K562 (cell line): Measurements from ENCODE around the gene TNFAIP3. TPM values are rescaled to one million over a fixed set of nuclear protein-coding genes. Genes with fewer than 3 reads are reported as not detected.

Source experiments
- ATAC-seq: fragments of 200-7000 bp; cut with Tn5 transposase; 3 replicates; pipeline ENCODE4 v1.9.1; 2020; ENCODE audit warnings: moderate library complexity
- BruUV-seq: library from RNA; stranded (reverse); fragments of 400-500 nt; replicated peaks from 2 replicates; lab custom pipeline; 2021; lab: Mats Ljungman, UMichigan
- CTCF ChIA-PET: fragments of 300-600 bp; formaldehyde crosslinking; extraction: SDS; loops from one replicate; lab custom pipeline; 2021; ENCODE audit warnings: low intra/inter-chr PET ratio; lab: Yijun Ruan, JAX
- POLR2A ChIA-PET: fragments of 300-600, 350-650 bp; sonication (Branson Sonifier 250); formaldehyde crosslinking; extraction: SDS; loops from one replicate; lab custom pipeline; 2021; ENCODE audit warnings: antibody characterized with exemption, inconsistent platforms; lab: Yijun Ruan, JAX
- DNase-seq, 4 experiments: peaks; one replicate each; pipeline versions ENCODE4 v3.0.0 to v3.0.0-alpha.2; 2011 to 2018; ENCODE audit warnings: low spot score in 3 of 4, mixed read lengths in 3 of 4; ENCODE audit errors: extremely low read depth in 1 of 4
- FAIRE-seq: peaks from 2 replicates; lab custom pipeline; 2011; peaks lifted over from hg19 to GRCh38; lab: Jason Lieb, UNC
- H2AFZ ChIP-seq: 2 replicates; pipeline ENCODE4 v1.6.0; 2011; ENCODE audit warnings: low read depth, low read length, control low read depth, inconsistent platforms
- H3K27ac ChIP-seq: fragments of 200-600 bp; 3 replicates; pipeline ENCODE4 v1.8.0; 2011; ENCODE audit warnings: low read depth, mild to moderate bottlenecking, control low read depth, inconsistent platforms, low read length, moderate library complexity, mixed read lengths; ENCODE audit errors: extremely low read depth
- H3K27me3 ChIP-seq, 2 experiments: fragments of 300-600 bp in 1 of 2; 2 replicates in 1 of 2; 3 replicates in 1 of 2; pipeline versions ENCODE4 v1.6.0 to v1.8.0; 2011; ENCODE audit warnings: inconsistent platforms in 2 of 2, low read length in 2 of 2, mild to moderate bottlenecking in 1 of 2, mixed read lengths in 1 of 2, moderate library complexity in 1 of 2; ENCODE audit not compliant: control insufficient read depth in 2 of 2, insufficient read depth in 2 of 2
- H3K36me3 ChIP-seq: fragments of 300-600 bp; 3 replicates; pipeline ENCODE4 v1.8.0; 2011; ENCODE audit warnings: mild to moderate bottlenecking, low read length, inconsistent platforms; ENCODE audit not compliant: control insufficient read depth, insufficient read depth
- H3K4me1 ChIP-seq, 2 experiments: fragments of 200-600 bp in 1 of 2; replicated peaks in 1 of 2; 2 replicates in 1 of 2; 3 replicates in 1 of 2; pipeline versions ENCODE4 v1.5.1 to v1.8.0; 2011; ENCODE audit warnings: inconsistent platforms in 2 of 2, low read length in 2 of 2, mild to moderate bottlenecking in 1 of 2, mixed read lengths in 1 of 2, moderate library complexity in 1 of 2; ENCODE audit not compliant: control insufficient read depth in 2 of 2, insufficient read depth in 2 of 2
- H3K4me2 ChIP-seq: 2 replicates; pipeline ENCODE4 v1.6.1; 2011; ENCODE audit warnings: low read length, control low read depth, inconsistent platforms, mixed read lengths; ENCODE audit not compliant: insufficient read depth
- H3K4me3 ChIP-seq: fragments of 200-600 bp; sonication (generic), shearing (Covaris generic); 2 replicates; pipeline ENCODE4 v1.5.1; 2016; ENCODE audit warnings: control low read depth, inconsistent platforms
- H3K79me2 ChIP-seq: fragments of 200-600 bp; 3 replicates; pipeline ENCODE4 v1.8.0; 2011; ENCODE audit warnings: low read length, inconsistent platforms; ENCODE audit not compliant: control insufficient read depth, insufficient read depth
- H3K9ac ChIP-seq, 2 experiments: 2 replicates each; pipeline versions ENCODE4 v1.6.0 to v1.6.1; 2011; ENCODE audit warnings: low read depth in 2 of 2, low read length in 2 of 2, control low read depth in 1 of 2, inconsistent platforms in 1 of 2, mild to moderate bottlenecking in 1 of 2, mixed read lengths in 1 of 2; ENCODE audit not compliant: insufficient read depth in 1 of 2
- H3K9me1 ChIP-seq: one replicate; pipeline ENCODE4 v1.6.0; 2011; ENCODE audit warnings: inconsistent platforms, mild to moderate bottlenecking, low read length, moderate library complexity; ENCODE audit not compliant: control insufficient read depth, insufficient read depth
- H3K9me3 ChIP-seq: replicated peaks from 2 replicates; pipeline ENCODE4 v1.5.1; 2011; ENCODE audit warnings: low read depth, low read length, inconsistent platforms; ENCODE audit not compliant: control insufficient read depth, insufficient read depth
- H4K20me1 ChIP-seq: replicated peaks from 2 replicates; pipeline ENCODE4 v1.6.1; 2011; ENCODE audit warnings: low read length, inconsistent platforms, mixed read lengths; ENCODE audit not compliant: control insufficient read depth, insufficient read depth
- BCL6 ChIP-seq: fragments of 250-450 bp; sonication (Bioruptor Pico); IDR thresholded peaks from 2 replicates; pipeline ENCODE4 v1.4.0; 2020
- CTBP1 ChIP-seq: fragments of 450-650 bp; IDR thresholded peaks from 2 replicates; pipeline ENCODE4 v1.6.1; 2016; ENCODE audit warnings: borderline replicate concordance
- EWSR1 ChIP-seq: fragments of 450-650 bp; IDR thresholded peaks from 2 replicates; pipeline ENCODE4 v1.6.1; 2018; ENCODE audit warnings: borderline replicate concordance, mild to moderate bottlenecking, low read depth, moderate library complexity; ENCODE audit not compliant: partially characterized antibody
- MLLT1 ChIP-seq, 2 experiments: fragments of 450-650 bp; IDR thresholded peaks; 2 replicates each; pipeline ENCODE4 v1.6.1; 2016
- MTA3 ChIP-seq: fragments of 450-650 bp; formaldehyde crosslinking; IDR thresholded peaks from 2 replicates; pipeline ENCODE4 v1.6.1; 2017; ENCODE audit warnings: mild to moderate bottlenecking, borderline replicate concordance
- RBM15 ChIP-seq: fragments of 200-400 bp; formaldehyde crosslinking; IDR thresholded peaks from 2 replicates; pipeline ENCODE4 v1.6.1; 2018; ENCODE audit warnings: mild to moderate bottlenecking, low read length, moderate library complexity; ENCODE audit not compliant: insufficient read depth
- SP2 ChIP-seq: IDR thresholded peaks from 2 replicates; pipeline ENCODE4 v1.6.1; 2011; ENCODE audit warnings: mild to moderate bottlenecking, low read depth, low read length, moderate library complexity; ENCODE audit not compliant: poor library complexity, severe bottlenecking; ENCODE audit errors: extremely low read depth
- ZBTB9 ChIP-seq: fragments of 450-650 bp; formaldehyde crosslinking; IDR thresholded peaks from 2 replicates; pipeline ENCODE4 v1.4.0; 2020; ENCODE audit warnings: mild to moderate bottlenecking, moderate library complexity
- ZNF184 ChIP-seq: sonication (generic); formaldehyde crosslinking; IDR thresholded peaks from 2 replicates; pipeline ENCODE4 v1.5.0; 2020; ENCODE audit warnings: missing genetic modification reagents
- ZNF644 ChIP-seq: fragments of 200-800 bp; sonication (Bioruptor generic); IDR thresholded peaks from 2 replicates; pipeline ENCODE4 v1.6.1; 2016; ENCODE audit warnings: low read depth, missing genetic modification characterization, missing compliant biosample characterization
- ZNF695 ChIP-seq: fragments of 450-650 bp; formaldehyde crosslinking; IDR thresholded peaks from 2 replicates; pipeline ENCODE4 v1.4.0; 2020; ENCODE audit warnings: mild to moderate bottlenecking, moderate library complexity
- WGBS: fragments of 100-300 bp; shearing (Covaris generic); methylation state at CpG from one replicate; pipeline ENCODE4 v1.1.6; 2016; ENCODE audit warnings: low coverage, mixed read lengths; ENCODE audit not compliant: insufficient coverage; ENCODE audit errors: missing lambda C conversion rate; 5-methylcytosine and 5-hydroxymethylcytosine counted together
- in situ Hi-C: fragments of 300-500 bp; cut with MboI; formaldehyde crosslinking; loops from 4 replicates; pipeline ENCODE4 v1.15.0; 2018; ENCODE audit warnings: inconsistent platforms, mixed read lengths
- intact Hi-C: fragments of 100-400 bp; cut with micrococcal nuclease; formaldehyde crosslinking; loops from 2 replicates; pipeline ENCODE4 v1.14.2; 2022
- polyA plus RNA-seq, 8 experiments: library from polyadenylated mRNA; depleted of rRNA in 4 of 8; stranded (reverse) in 5 of 8; unstranded in 3 of 8; fragments of >200 nt; fragmentation: Nextera tagmentation in 2 of 8; fragmentation: Illumina TruSeq in 1 of 8; extraction: Ambion mirVana in 2 of 8; extraction: Trizol in 1 of 8; gene quantifications; 2 replicates each; pipeline versions ENCODE4 v1.2.1 to v1.2.3, GENCODE V29; 2011 to 2014; ENCODE audit warnings: inconsistent platforms in 1 of 8, missing spikeins in 1 of 8
- total RNA-seq, 7 experiments: library from RNA; depleted of rRNA in 6 of 7; stranded (reverse); fragments of >200 nt in 6 of 7; fragmentation: Illumina TruSeq in 2 of 7; extraction: Trizol in 2 of 7; gene quantifications; 2 replicates each; pipeline versions ENCODE4 v1.2.1 to v1.2.3, GENCODE V29; 2011 to 2021; ENCODE audit warnings: low replicate concordance in 1 of 7

The TNFAIP3 gene
- total and polyA plus RNA-seq, 9 of the 15 experiments (the other 6 are each of a cell fraction or from before 2014, with no cell fraction given) = 0.79 to 17.0 (median 6.4) TPM

GRCh38 chr6:137875058-137875520 is 8.0 kb downstream of the TNFAIP3 start:
- Histone ChIP-seq H2AFZ (no peak overlapping the region), H3K27me3 (no peaks in the 10 kb centered on the region), H3K4me3 (no peak overlapping the region), H3K36me3 (peaks cover 87% of the 10 kb centered on the region; the same call in 2 of the 3 replicates), H3K27ac (no peak overlapping the region), H3K9me3 (no peaks in the 10 kb centered on the region), H4K20me1 (no peaks in the 10 kb centered on the region), H3K79me2 (peaks cover 5% of the 10 kb centered on the region; the same call in 2 of the 3 replicates), H3K9me1 (peaks cover 3% of the 10 kb centered on the region), H3K4me1 (peaks cover 3 to 22% of the 10 kb centered on the region in 2 experiments), H3K9ac (no peak overlapping the region), H3K4me2 (no peak overlapping the region)
- intact Hi-C loops = no loop called here
- CTCF ChIA-PET = no interaction called here
- DNase-seq (no peak), ATAC-seq (no peak), FAIRE-seq (no peak)
- no peak for TF ChIP-seq RBM15
- no peak for TF ChIP-seq MLLT1 (IDR thresholded peaks at IDR 0.05)
- no peak for TF ChIP-seq SP2
- no peak for TF ChIP-seq ZNF184
- TF ChIP-seq ZNF695 = no peak
- no peak for TF ChIP-seq CTBP1
- no peak for TF ChIP-seq BCL6 (CRISPR knock-in tag)
- TF ChIP-seq ZNF644 (tag) = no peak
- no peak for TF ChIP-seq MTA3
- no peak for TF ChIP-seq EWSR1
- no peak for TF ChIP-seq ZBTB9 (CRISPR knock-in tag)
- POLR2A ChIA-PET = interaction anchor here (0.6 to 0.9 kb wide), 2 partner anchors 8 to 80 kb away, joined by 3 read pairs; no protein-coding TSS in a partner anchor
- 79% methylated on average over 6 of the region's 6 CpGs for WGBS
- in situ Hi-C loops = no loop called here
- BruUV-seq = no TSS peak
